ENCODE results near the gene TBL1XR1.
A peak's percentile ranks its signal among the peaks of the same experiment; 100 is the strongest.
"Not testable (repeated sequence)": the region's sequence is repeated elsewhere in the genome, so short reads cannot be mapped to it uniquely, and the experiment has no call there.

TBL1XR1 gene

DNA sequence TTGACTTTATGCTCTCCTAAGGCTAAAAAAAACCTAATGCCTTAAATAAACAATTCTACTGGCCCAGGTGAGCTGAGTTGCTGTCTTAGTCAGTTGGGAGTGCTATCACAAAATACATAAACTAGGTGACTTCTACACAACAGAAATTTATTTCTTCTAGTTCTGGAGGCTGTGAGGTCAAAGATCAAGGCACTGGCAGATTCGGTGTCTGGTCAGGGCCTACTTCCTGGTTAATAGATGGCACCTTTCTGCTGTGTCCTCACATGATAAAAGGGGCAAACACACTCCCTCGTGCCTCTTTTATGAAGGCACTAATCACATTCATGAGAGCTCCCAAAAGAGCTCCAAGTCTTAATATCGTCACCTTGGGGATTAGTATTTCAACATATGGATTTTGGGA lies 11.5 kb upstream of the TBL1XR1 start:
- no peak for DNase-seq (ENCODE audit: low read depth in 3 of 3, low spot score in 1 of 3)

- DNase-seq (ENCODE audit: low read depth in 3 of 3, low spot score in 1 of 3), result no peak
Measured at GRCh38 chr3:177208223-177208622, 10.9 kb upstream of the TBL1XR1 start.

GRCh38 chr3:177206936-177207335 lies 9.7 kb upstream of the TBL1XR1 start:
- DNase-seq (ENCODE audit: low read depth in 3 of 3, low spot score in 1 of 3), result no peak

GRCh38 chr3:177203689-177204395 lies 6.6 kb upstream of the TBL1XR1 start:
- no peak for DNase-seq (ENCODE audit: low read depth in 3 of 3, low spot score in 1 of 3)

GRCh38 chr3:177203016-177203415 lies 5.7 kb upstream of the TBL1XR1 start:
- not testable (repeated sequence) for DNase-seq (ENCODE audit: low read depth in 3 of 3, low spot score in 1 of 3)

GRCh38 chr3:177201700-177202397 lies 4.6 kb upstream of the TBL1XR1 start:
- DNase-seq (ENCODE audit: low read depth in 3 of 3, low spot score in 1 of 3), result peak in 1 of 3 donors; percentile 26

GRCh38 chr3:177199206-177199760 lies 2.0 kb upstream of the TBL1XR1 start:
- no peak for DNase-seq (ENCODE audit: low read depth in 3 of 3, low spot score in 1 of 3)

- DNase-seq (ENCODE audit: low read depth in 3 of 3, low spot score in 1 of 3), result peak in 1 of 3 donors; percentile 41
Measured at GRCh38 chr3:177197727-177198460, 612 bp upstream of the TBL1XR1 start.

GRCh38 chr3:177196456-177197040 lies 734 bp downstream of the TBL1XR1 start:
- peak in 1 of 3 donors; percentile 17 for DNase-seq (ENCODE audit: low read depth in 3 of 3, low spot score in 1 of 3)

GRCh38 chr3:177196008-177196455 lies 1.2 kb downstream of the TBL1XR1 start:
- no peak for DNase-seq (ENCODE audit: low read depth in 3 of 3, low spot score in 1 of 3)

DNA sequence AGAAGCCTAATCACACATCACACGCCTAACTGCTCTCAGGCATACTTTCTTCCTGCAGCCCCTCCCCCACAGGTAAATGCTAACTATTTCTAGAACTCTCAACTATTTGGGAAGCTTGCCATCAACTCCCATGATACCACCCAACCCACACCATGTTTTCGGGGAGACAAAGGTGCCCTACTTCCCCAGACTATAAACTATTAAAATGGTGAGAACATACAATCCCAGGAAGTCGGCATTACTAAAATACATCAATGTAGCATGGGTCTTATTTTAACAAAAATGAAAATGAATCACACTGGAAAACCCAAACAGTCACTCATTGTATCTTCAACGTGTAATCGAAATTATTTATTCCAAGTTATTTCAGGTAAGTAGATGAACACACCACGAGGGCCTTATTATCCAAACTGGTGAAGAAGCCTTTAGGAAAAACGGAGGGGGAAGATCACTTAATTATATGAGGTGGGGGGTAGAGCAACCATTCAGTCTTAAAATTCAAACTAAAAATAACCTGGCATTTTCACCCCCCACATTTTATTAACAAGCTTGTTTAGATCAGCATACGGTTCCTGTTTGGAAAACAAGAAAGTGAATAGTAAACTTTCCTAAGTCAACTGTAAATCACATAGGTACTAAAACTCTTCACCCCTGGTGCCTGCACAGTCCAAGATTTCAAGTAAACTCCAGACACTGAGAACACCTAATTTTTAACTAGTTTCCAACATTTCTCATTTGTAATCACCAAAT lies 1.9 kb downstream of the TBL1XR1 start:
- no peak for DNase-seq (ENCODE audit: low read depth in 3 of 3, low spot score in 1 of 3)

DNA sequence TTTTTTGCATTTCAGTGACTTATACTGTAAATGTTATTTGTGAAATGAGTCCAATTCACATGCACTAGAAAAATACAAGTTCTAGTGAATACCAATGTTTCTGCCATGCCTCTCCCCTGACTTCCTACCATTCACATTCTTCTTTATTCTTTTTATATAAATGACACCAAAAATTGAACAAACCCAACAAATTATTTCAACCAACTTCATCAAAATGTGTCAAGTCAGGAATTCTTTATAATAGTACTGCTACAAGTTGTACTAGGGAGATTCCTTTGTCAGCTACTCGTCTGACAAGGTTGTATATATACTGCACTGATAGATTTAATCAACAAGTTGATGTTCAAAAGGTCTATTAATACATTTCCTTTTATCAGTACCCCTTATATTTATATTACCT lies 3.0 kb downstream of the TBL1XR1 start:
- no peak for DNase-seq (ENCODE audit: low read depth in 3 of 3, low spot score in 1 of 3)

GRCh38 chr3:177193688-177194268 lies 3.5 kb downstream of the TBL1XR1 start:
- DNase-seq (ENCODE audit: low read depth in 3 of 3, low spot score in 1 of 3), result no peak

DNA sequence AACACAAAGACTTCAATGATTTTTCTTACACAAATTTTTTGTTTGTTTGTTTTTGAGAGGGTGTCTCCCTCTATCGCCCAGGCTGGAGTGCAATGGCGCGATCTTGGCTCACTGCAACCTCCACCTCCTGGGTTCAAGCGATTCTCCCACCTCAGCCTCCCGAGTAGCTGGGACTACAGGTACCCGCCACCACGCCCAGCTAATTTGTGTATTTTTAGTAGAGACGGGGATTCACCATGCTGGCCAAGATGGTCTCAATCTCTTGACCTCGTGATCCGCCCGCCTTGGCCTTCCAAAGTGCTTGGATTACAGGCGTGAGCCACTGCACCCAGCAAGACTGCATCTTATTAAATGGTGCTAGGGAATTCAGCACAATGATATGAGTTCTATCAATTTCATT lies 4.0 kb downstream of the TBL1XR1 start:
- DNase-seq (ENCODE audit: low read depth in 3 of 3, low spot score in 1 of 3), result not testable (repeated sequence)

DNA sequence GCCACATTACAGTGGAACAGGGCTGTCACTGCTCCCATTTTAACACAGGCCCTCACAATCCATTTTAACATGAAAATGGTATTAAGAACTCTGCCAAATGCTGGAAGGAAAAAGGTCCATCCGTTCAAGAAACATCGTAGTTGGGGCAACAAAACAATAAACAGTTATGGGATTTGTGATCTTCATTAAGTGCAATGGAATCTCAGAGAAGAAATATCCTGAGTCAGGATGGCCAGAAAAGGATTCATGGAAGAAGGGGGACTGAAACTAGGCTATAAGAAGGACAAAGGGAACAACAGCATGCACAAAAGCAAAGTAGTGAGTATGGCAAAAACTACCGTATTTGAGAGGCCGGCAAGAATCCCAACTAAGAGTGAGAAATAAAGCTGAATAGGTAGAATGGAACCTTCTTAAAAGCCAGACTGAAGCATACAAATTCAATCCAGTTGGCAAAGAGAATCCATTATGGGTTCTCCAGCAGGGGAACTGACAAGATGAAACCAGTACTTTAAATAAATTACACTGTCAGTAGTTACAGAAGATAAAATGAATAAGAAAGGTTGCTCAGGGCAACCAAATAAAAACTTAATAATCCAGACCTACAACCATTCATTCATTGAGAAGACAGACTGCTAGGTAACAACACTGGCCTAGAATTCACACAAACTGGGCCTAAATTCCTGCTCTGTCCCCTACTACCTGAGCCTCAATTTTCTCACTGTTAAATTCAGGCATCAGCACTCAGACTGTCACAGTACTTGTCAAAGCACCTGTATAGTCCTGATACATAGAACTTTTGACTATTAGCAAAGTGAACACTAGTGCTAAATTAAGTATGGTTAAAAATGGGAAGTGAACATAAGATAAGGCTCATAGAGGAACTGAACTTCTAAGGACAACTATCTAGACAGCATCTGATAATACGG lies 6.3 kb downstream of the TBL1XR1 start:
- DNase-seq (ENCODE audit: low read depth in 3 of 3, low spot score in 1 of 3), result no peak

DNA sequence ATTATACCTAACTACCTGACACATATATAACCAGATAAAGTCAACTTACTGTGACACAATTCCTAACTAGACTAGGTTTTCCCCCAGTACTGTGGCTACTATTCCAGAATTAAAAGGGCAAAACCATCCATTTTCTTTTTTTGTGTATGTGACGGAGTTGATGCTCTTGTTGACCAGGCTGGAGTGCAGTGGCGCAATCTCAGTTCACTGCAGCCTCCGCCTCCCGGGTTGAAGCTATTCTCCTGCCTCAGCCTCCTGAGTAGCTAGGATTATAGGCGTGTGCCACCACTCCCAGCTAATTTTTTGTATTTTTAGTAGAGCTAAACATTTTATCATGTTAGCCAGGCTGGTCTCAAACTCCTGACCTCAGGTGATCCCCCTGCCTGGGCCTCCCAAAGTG lies 7.1 kb downstream of the TBL1XR1 start:
- DNase-seq (ENCODE audit: low read depth in 3 of 3, low spot score in 1 of 3), result not testable (repeated sequence)

DNA sequence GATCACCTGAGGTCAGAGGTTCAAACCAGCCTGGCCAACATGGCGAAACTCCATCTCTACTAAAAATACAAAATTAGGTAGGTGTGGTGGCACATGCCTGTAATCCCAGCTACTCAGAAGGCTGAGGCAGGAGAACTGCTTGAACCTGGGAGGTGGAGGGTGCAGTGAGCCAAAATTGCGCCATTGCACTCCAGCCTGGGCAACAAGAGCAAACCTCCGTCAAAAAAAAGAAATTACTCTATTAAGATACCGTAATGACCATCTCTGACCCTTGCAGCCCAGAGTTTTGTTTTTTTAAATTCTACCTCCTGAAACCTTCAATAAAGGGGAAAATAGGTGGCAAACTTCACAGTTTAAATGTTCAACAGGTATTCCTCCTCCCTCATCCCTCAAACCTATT lies 9.0 kb downstream of the TBL1XR1 start:
- not testable (repeated sequence) for DNase-seq (ENCODE audit: low read depth in 3 of 3, low spot score in 1 of 3)

DNA sequence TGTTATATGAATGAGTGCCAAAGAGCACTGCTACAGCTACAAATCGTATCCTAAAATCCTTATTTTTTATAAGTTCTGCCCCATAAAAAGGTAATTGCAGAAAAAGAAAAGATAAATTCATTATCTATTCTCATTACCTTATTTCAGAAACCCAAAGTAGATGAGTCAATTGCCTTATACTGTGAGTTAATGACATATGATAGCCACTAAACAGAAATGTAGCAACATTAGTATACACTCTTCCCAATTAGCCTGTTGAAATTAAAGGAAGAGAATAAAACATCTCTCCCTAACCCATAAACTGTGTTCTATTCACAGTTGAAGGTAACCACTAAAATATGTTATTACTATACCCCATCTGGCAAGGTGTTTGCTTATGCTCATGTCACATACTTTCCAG lies 11.0 kb downstream of the TBL1XR1 start:
- DNase-seq (ENCODE audit: low read depth in 3 of 3, low spot score in 1 of 3), result no peak

DNA sequence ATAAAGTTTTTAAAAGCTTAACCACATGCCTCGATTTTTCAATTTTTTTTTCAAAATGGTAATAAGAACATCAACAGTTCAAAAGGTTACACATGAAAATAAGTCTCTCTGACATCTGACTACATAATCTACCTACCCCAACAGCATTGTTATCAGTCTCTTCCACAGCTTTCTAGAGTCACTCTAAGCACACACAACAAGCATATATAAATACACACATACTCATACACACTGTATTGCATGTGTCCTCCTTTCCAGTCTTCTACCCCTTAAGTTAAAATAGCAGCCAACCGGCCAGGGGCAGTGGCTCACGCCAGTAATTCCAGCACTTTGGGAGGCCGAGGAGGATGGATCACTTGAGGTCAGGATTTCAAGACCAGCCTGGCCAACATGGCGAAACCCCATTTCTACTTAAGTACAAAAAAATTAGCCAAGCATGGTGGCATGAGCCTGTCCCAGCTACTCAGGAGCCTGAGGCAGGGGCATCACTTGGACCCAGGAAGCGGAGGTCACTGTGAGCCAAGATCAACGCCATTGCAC lies 12.2 kb downstream of the TBL1XR1 start:
- no peak for DNase-seq (ENCODE audit: low read depth in 3 of 3, low spot score in 1 of 3)
